Measurements from ENCODE around the gene TRIP12. TPM values are rescaled to one million over a fixed set of nuclear protein-coding genes. Genes with fewer than 3 reads are reported as not detected.
A peak's percentile ranks its signal among the peaks of the same experiment; 100 is the strongest.
"Not testable (repeated sequence)": the region's sequence is repeated elsewhere in the genome, so short reads cannot be mapped to it uniquely, and the experiment has no call there.

Gene TRIP12
- total RNA-seq, 1 experiment from 2014 or later = 69.2 TPM

GRCh38 chr2:229920011-229920641 is 1.7 kb downstream of the TRIP12 start:
- no peak for DNase-seq (ENCODE audit: low spot score)

GRCh38 chr2:229917793-229918192 is 4.0 kb downstream of the TRIP12 start:
- DNase-seq (ENCODE audit: low spot score) = no peak

GRCh38 chr2:229914171-229914570 is 7.6 kb downstream of the TRIP12 start:
- no peak for DNase-seq (ENCODE audit: low spot score)

GRCh38 chr2:229910832-229911412 is 10.9 kb downstream of the TRIP12 start:
- peak; percentile 24 for DNase-seq (ENCODE audit: low spot score)

GRCh38 chr2:229910147-229910831 is 11.5 kb downstream of the TRIP12 start:
- DNase-seq (ENCODE audit: low spot score) = no peak

- DNase-seq (ENCODE audit: low spot score) = no peak
These were observed 12.7 kb downstream of the TRIP12 start for GRCh38 chr2:229909090-229909489.

GRCh38 chr2:229905601-229906000 is 16.2 kb downstream of the TRIP12 start:
- DNase-seq (ENCODE audit: low spot score) = no peak

- DNase-seq (ENCODE audit: low spot score) = no peak
These were observed 18.8 kb downstream of the TRIP12 start for GRCh38 chr2:229903037-229903436.

GRCh38 chr2:229901819-229902218 is 20.0 kb downstream of the TRIP12 start:
- DNase-seq (ENCODE audit: low spot score) = peak; percentile 71

- DNase-seq (ENCODE audit: low spot score) = not testable (repeated sequence)
These were observed 21.3 kb downstream of the TRIP12 start for GRCh38 chr2:229900514-229900913.

GRCh38 chr2:229900012-229900411 is 21.8 kb downstream of the TRIP12 start:
- DNase-seq (ENCODE audit: low spot score) = no peak

GRCh38 chr2:229899604-229900003 is 22.2 kb downstream of the TRIP12 start:
- DNase-seq (ENCODE audit: low spot score) = no peak

- no peak for DNase-seq (ENCODE audit: low spot score)
These were observed 25.0 kb downstream of the TRIP12 start for GRCh38 chr2:229896857-229897256.

- DNase-seq (ENCODE audit: low spot score) = no peak
These were observed 32.8 kb downstream of the TRIP12 start for GRCh38 chr2:229889023-229889422.

- no peak for DNase-seq (ENCODE audit: low spot score)
These were observed 33.8 kb downstream of the TRIP12 start for GRCh38 chr2:229888031-229888430.

- no peak for DNase-seq (ENCODE audit: low spot score)
These were observed 34.4 kb downstream of the TRIP12 start for GRCh38 chr2:229887441-229887840.

- no peak for DNase-seq (ENCODE audit: low spot score)
These were observed 36.8 kb downstream of the TRIP12 start for GRCh38 chr2:229884775-229885699.

GRCh38 chr2:229882583-229882982 is 39.2 kb downstream of the TRIP12 start:
- no peak for DNase-seq (ENCODE audit: low spot score)

- DNase-seq (ENCODE audit: low spot score) = no peak
These were observed 40.8 kb downstream of the TRIP12 start for GRCh38 chr2:229880892-229881586.

- DNase-seq (ENCODE audit: low spot score) = no peak
These were observed 42.4 kb downstream of the TRIP12 start for GRCh38 chr2:229879191-229879950.

- DNase-seq (ENCODE audit: low spot score) = no peak
These were observed 46.3 kb downstream of the TRIP12 start for GRCh38 chr2:229875549-229875948.
